ENCODE results near the gene DENND2D. TPM values are rescaled to one million over a fixed set of nuclear protein-coding genes. Genes with fewer than 3 reads are reported as not detected.
A peak's percentile ranks its signal among the peaks of the same experiment; 100 is the strongest.

DENND2D gene
- total and polyA plus RNA-seq, 2 donors (not counting 1 experiment from before 2014, with no cell fraction given): 48.0 to 111 TPM

DNA sequence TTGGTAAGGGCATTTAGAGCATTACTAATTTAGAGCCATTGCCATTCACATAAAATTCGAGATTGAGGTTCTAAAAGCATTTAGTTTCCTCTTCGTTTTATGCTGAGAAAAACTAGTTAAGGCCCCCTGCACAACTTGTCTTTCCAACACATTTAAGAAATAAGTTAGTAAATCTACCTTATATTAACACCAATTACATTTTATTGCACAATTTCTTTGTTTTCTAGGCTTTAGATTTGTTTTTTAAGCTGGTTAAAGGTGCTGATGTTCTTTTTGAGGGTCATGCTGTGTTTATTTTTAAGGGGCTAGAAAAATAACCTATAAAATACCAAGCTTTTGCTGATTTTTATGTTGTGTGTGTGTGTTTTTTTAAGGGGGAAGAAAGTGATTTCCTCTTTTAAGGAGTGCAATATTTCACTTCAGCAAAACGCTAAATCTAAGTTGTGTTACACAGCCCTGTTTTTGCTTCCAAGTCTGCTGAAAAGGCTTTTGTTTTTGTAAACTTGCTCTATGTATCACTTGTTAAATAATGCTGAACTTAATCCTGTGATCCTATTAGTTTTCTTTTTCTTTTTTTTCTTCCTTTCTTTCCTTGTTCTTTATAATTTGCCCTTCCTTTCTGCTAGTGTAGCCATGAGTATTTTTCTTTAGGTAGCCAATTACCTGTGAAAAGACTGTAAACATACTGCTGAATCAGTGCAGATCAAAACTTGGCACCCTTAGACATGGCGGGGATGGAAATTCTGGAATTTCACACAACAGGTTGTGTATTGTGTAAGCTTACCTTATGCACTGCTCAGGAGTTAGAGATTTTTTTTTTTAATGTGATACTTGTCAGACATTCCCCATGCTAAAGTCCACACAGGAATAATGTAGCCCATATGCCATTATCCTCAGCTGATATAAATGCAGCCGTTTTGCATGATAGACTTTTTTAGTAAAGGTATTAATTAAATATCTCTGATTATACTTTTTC lies 58.9 kb downstream of the DENND2D start:
- Histone ChIP-seq H3K4me2 (replicated peaks; ENCODE audit: low read depth, low read length, poor library complexity, severe bottlenecking) (peak overlapping the region; percentile 73), H3K4me3 (ENCODE audit: control extremely low read depth in 1 of 5, extremely low read depth in 1 of 5, insufficient read depth in 1 of 5, low read depth in 2 of 5, low read length in 4 of 5) (peak overlapping the region; percentile 83 to 96 (median 91)), H3K27ac (ENCODE audit: low read length in 2 of 2) (peak overlapping the region; percentile 84 to 93), H2AFZ (ENCODE audit: insufficient read depth, low read depth, low read length, poor library complexity, severe bottlenecking) (peak overlapping the region; percentile 53), H3K9me3 (ENCODE audit: control extremely low read depth in 1 of 3, control insufficient read depth in 2 of 3, insufficient read depth in 1 of 3, low read length in 2 of 3) (no peaks in the 10 kb centered on the region), H3K79me2 (ENCODE audit: control insufficient read depth, insufficient read depth, low read length) (peaks cover 95% of the 10 kb centered on the region), H3K36me3 (replicated peaks in 1 of 2; ENCODE audit: control extremely low read depth in 1 of 2, control insufficient read depth in 1 of 2, extremely low read depth in 1 of 2, insufficient read depth in 2 of 2, low read length in 1 of 2) (peaks cover 0 to 30% of the 10 kb centered on the region in 2 experiments), H4K20me1 (ENCODE audit: control insufficient read depth, insufficient read depth, low read length, poor library complexity, severe bottlenecking) (no peaks in the 10 kb centered on the region), H3K9ac (ENCODE audit: low read length) (peak overlapping the region; percentile 87), H3K27me3 (replicated peaks in 1 of 4; ENCODE audit: control extremely low read depth in 1 of 4, control insufficient read depth in 3 of 4, insufficient read depth in 4 of 4, low read length in 3 of 4) (no peaks in the 10 kb centered on the region), H3K4me1 (ENCODE audit: control insufficient read depth in 2 of 2, insufficient read depth in 2 of 2, low read length in 2 of 2) (peaks cover 51 to 62% of the 10 kb centered on the region in 2 donors)
- Mint-ChIP-seq H3K27me3 (no peaks in the 10 kb centered on the region), H3K4me3 (peak overlapping the region; percentile 100), H3K4me1 (peaks cover 61% of the 10 kb centered on the region), H3K9me3 (ENCODE audit: insufficient read depth) (no peaks in the 10 kb centered on the region), H3K27ac (peak overlapping the region; percentile 99)
- ChIA-PET POLR2A (interaction anchor here (0.9 to 2.7 kb wide), 4 partner anchors 11 to 78 kb away, joined by 3 to 23 read pairs (median 4); no protein-coding TSS in a partner anchor), CTCF (interaction anchor here (0.9 to 2.0 kb wide), 6 partner anchors 9 to 111 kb away, joined by 3 to 10 read pairs (median 4); no protein-coding TSS in a partner anchor)
- DNase-seq: peak; percentile 29
- no peak for ATAC-seq (ENCODE audit: low read depth)
- intact Hi-C loops (cut with micrococcal nuclease): loop anchor here (2.0 to 5.0 kb wide), 5 partner anchors 81 to 307 kb away; partner anchors contain the start of genes ATP5PB and WDR77
- no CpG with 5 or more reads among the region's 5 CpGs for WGBS (ENCODE audit: insufficient coverage)
- TF ChIP-seq EZH2 (IDR thresholded peaks at IDR 0.05; ENCODE audit: borderline replicate concordance, insufficient read depth, low read depth, low read length, poor library complexity, severe bottlenecking): no peak
- TF ChIP-seq, protein P1, sequence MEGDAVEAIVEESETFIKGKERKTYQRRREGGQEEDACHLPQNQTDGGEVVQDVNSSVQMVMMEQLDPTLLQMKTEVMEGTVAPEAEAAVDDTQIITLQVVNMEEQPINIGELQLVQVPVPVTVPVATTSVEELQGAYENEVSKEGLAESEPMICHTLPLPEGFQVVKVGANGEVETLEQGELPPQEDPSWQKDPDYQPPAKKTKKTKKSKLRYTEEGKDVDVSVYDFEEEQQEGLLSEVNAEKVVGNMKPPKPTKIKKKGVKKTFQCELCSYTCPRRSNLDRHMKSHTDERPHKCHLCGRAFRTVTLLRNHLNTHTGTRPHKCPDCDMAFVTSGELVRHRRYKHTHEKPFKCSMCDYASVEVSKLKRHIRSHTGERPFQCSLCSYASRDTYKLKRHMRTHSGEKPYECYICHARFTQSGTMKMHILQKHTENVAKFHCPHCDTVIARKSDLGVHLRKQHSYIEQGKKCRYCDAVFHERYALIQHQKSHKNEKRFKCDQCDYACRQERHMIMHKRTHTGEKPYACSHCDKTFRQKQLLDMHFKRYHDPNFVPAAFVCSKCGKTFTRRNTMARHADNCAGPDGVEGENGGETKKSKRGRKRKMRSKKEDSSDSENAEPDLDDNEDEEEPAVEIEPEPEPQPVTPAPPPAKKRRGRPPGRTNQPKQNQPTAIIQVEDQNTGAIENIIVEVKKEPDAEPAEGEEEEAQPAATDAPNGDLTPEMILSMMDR (IDR thresholded peaks at IDR 0.05): no peak

Measured in B cell (primary cell).